CD4-positive, alpha-beta T cell treated with Interleukin-17A for 4 hours (primary cell): ENCODE measurements around the gene NPFFR2.
"Not testable (repeated sequence)": the region's sequence is repeated elsewhere in the genome, so short reads cannot be mapped to it uniquely, and the experiment has no call there.

ENCODE experiments used
- DNase-seq: peaks from one replicate; pipeline ENCODE4 v3.0.0-alpha.2; 2020; ENCODE audit warnings: mixed read lengths

Gene NPFFR2

DNA sequence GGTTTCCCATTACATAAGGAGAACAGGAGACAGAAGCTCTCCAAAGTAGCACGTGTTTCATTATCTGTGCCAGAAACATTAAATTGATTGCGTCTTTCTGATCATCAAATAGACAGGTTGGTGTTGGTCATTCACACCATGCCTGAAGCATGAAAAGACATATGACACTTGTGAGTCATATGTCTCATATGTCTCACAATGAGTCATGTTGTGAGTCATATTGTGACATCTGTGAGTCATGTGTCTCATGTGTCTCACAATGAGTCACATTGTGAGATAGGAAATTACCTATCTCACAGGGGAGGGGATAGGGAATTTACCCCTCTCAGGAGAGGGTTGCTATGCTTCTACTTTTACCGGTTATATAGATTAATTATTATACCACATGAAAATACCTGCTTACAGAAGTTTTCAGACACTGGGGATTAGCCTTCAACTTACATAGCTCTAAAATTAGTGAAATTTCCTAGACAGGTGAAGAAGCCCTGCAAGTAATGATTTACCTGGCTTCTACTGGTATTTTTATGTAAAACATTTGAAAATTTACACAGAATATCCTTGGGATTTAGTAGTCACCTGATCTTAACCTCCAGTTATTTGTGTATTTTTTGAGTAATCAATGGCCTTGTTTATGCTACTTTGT, 80.8 kb downstream of the NPFFR2 start:
- no peak for DNase-seq

DNA sequence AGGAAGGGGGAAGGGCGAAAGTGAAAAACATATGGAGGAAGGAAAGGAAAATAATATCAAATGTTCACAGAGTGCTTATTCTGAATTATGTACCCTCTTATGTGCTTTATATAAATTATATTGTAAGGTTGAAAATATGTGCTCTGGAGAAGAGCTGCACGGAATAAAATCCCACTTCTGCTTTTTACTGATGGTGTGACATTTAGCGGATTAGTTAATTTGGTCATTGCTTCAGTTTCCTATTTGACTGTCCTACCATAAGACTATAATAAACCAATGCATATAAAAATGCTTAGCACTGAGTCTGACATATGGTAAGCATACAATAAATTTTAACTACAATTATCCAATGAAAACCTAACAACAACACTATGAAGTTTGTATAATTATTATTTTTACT, 86.2 kb downstream of the NPFFR2 start:
- no peak for DNase-seq

DNA sequence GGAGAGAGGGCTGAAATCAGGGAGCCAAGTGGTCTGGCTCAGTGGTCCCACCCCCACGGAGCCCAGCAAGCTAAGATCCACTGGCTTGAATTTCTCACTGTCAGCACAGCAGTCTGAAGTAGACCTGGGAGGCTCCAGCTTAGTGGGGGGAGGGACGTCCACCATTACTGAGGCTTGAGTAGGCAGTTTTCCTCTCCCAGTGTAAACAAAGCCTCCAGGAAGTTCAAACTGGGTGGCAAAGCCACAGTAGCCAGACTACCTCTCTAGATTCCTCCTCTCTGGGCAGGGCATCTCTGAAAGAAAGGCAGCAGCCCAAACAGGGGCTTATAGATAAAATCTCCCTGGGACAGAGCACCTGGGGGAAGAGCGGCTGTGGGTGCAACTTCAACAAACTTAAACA, 88.1 kb downstream of the NPFFR2 start:
- no peak for DNase-seq

DNA sequence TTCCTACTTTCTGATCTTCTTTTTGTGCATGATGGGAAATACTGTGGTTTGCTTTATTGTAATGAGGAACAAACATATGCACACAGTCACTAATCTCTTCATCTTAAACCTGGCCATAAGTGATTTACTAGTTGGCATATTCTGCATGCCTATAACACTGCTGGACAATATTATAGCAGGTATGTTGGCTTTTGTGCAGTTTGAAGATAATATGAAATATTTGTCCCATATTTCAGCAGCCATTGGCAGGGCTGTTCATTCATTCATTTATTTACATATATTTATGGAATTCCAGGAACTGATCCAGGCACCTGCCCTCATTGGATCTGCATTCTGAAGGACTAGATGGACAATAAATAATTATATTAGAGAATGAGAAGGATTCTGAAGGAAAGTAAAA, 96.9 kb downstream of the NPFFR2 start:
- DNase-seq, result no peak

DNA sequence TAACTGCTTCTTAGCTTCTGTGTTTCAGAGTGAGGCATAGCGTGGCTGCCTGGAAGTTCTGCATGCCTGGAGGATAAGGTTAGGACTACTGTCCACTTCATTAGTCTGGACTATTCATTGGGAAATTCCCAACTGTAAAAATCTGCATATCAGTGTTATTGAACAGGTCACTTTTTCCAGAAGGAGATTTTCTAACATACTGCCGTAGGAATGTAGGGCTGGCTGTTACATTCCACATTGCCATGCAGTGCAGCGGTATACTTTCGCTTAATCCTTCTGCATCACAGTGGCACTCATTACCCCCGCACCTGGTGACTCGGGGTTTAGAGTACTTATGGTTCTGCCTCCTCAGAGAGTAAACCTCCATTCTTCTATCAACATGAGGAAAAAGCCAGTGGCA, 104.6 kb downstream of the NPFFR2 start:
- no peak for DNase-seq

DNA sequence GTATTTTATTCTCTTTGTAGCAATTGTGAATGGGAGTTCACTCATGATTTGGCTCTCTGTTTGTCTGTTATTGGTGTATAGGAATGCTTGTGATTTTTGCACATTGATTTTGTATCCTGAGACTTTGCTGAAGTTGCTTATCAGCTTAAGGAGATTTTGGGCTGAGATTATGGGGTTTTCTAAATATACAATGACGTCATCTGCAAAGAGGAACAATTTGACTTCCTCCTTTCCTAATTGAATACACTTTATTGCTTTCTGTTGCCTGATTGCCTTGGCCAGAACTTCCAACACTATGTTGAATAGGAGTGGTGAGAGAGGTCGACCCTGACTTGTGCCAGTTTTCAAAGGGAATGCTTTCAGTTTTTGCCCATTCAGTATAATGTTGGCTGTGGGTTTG, 108.2 kb downstream of the NPFFR2 start:
- DNase-seq, result not testable (repeated sequence)

DNA sequence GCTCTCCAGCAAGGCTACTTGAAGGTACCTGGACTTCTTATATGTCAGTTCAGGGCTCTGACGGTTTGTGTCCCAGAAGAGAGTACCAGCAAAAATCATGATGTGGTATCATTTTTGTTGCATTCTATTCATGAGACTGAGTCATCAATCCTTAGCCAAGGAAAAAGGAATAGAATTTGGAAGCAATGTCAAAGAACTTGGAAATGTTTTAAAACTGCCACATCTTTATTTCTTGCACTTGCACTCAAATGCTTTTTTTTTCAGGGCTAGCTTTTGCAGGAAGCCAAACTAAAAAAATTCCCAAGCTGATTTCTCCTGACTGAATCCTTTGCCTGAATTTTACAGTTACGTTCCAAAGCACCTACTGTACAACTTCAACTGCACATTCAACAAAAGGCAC, 112.4 kb downstream of the NPFFR2 start:
- no peak for DNase-seq

DNA sequence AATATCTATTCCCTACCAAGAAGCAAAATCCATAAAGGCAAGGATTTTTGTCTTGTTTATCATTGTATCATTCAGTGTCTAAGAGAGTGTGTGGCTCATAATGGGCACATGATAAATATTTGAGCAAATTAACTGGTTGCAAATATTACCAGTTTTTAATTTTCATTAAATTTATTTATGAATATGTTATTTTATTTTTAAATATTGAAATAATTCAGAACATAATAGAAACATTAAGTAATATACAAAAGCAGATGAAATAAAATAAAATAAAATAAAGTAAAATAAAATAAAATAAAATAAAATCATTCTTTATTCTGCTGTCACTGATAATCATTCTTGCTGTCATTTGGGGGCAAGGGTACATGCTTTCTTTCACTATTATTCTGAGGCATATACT, 120.9 kb downstream of the NPFFR2 start:
- DNase-seq, result no peak

DNA sequence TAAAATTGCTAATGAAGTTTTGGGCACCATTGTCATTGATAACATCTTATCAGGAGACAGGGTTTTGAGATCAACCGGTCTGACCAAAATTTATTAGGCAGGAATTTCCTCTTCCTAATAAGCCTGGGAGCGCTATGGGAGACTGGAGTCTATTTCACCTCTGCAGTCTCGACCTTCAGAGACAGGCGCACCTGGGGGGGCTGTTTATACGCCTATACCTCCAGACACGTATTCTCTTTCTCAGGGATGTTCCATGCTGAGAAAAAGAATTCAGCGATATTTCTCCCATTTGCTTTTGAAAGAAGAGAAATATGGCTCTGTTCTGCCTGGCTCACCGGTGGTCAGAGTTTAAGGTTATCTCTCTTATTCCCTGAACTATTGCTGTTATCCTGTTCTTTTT, 121.8 kb downstream of the NPFFR2 start:
- not testable (repeated sequence) for DNase-seq

DNA sequence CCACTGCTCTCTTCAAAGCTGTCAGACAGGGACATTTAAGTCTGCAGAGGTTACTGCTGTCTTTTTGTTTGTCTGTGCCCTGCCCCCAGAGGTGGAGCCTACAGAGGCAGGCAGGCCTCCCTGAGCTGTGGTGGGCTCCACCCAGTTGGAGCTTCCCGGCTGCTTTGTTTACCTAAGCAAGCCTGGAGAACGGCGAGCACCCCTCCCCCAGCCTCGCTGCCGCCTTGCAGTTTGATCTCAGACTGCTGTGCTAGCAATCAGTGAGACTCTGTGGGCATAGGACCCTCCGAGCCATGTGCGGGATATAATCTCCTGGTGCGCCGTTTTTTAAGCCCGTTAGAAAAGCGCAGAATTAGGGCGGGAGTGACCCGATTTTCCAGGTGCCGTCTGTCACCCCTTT, 137.5 kb downstream of the NPFFR2 start:
- not testable (repeated sequence) for DNase-seq

DNA sequence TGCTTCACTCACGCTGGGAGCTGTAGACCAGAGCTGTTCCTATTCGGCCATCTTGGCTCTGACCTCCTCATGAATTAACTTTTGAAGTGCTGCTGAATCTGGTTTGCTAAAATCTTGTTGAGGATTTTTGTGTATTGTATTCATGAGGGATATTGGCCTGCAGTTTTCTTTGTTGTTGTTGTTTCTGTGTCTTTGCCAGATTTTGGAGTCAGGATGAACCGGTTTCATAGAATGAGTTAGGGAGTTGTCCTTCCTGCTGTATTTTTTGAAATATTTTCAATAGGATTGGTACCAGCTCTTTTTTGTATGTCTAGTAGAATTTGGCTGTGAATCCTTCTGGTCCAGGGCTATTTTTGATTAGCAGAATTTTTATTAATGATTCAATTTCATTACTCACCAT, 138.1 kb downstream of the NPFFR2 start:
- no peak for DNase-seq

DNA sequence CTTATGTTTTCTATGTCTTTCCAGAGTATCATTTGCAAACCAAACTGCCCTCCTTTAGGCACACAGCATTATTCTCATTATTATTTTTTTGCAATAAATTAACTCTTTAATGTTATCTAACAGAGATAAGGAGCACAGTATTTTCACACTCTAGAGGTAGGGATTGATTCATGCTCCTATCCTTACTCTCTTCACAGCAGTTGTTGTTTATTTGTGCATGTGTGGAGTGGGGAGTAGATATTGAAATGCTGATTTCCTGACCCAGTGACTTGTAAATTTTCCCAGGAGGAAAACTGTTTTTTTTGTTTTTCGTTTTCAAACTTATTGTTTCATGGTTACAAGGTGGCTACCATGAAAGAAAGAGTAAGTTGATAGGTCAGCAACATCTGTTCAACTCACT, 140.0 kb downstream of the NPFFR2 start:
- no peak for DNase-seq

DNA sequence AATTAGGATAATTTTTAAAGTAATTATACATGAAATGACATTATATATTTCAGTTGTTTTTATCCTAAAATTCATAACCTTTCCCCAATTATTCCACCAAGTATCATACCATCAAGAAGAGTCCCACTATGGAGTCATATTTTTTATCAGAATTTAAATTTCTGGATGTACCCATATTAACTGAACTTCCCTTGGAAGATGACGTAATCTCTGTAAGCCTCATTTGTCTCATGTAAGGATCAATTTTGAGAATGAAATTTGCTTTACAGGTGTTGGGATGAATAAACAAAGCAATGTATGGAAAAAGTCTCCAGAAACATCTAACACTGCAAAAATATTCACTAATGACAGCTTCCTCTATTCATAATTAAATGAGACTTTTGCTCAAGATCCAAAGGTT, 147.5 kb downstream of the NPFFR2 start:
- DNase-seq, result no peak

DNA sequence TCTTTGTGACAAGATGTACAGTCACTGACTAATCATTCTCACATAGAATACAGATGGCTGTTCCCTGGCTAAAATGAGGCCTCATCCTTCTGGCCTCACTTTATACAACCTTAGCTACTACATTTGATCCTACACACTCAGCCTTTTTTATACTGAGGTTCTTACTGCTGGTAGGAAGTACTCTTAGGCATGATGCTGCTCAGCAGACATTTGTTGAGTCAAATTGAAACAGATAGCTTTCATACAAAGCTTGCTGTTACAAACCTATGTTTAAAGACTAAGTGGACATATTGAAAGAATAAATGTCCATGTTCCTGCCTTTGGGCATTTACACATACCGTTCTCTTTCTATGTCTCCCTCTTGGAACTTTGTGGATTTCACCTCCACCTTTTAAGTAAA, 154.9 kb downstream of the NPFFR2 start:
- no peak for DNase-seq

DNA sequence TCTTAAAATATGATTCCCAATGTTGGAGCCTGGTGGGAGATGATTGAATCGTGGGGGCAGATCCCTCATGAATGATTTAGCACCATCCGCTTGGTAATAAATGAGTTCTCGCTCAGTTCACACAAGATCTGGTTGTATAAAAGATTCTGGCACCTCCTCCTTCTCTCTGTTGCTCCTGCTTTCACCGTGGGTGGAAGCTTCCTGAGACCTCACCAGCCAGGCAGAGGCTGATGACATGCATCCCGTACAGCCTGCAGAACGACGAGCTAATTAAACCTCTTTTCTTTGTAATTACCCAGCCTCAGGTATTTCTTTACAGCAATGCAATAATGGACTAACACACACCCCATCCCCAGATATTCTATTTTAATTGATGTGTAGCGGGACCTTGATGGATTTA, 162.2 kb downstream of the NPFFR2 start:
- DNase-seq, result no peak

DNA sequence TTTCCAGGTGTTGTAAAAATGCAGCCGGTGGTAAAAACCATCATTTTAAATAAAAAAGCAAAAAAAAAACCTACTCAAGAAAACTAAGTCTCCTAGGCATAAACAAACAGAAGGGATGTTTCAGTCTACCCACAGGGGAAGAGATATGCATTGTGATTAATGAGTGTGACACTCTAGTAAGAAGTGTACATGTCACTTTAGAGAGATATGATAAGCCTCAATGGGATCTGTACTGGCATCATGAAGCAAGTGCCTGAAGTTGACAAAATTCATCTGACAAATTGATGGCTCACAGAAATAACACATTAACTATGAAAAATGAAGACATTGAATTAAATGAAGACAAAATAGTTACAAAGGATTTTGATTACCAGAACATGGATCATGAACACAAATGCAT, 162.7 kb downstream of the NPFFR2 start:
- DNase-seq, result no peak
